DMS 273 (cell line): ENCODE results near the gene COG5.

Experiments used
- DNase-seq: peaks from one replicate; lab custom pipeline; 2025; ENCODE audit not compliant: unreplicated experiment; lab: John Stamatoyannopoulos, UW

Gene COG5

GRCh38 chr7:107396081-107396480 is 167.6 kb downstream of the COG5 start:
- no peak for DNase-seq

GRCh38 chr7:107394831-107395230 is 168.9 kb downstream of the COG5 start:
- no peak for DNase-seq

GRCh38 chr7:107394276-107394675 is 169.4 kb downstream of the COG5 start:
- no peak for DNase-seq

GRCh38 chr7:107392830-107393229 is 170.9 kb downstream of the COG5 start:
- no peak for DNase-seq

- no peak for DNase-seq
Measured at GRCh38 chr7:107390916-107391315, 172.8 kb downstream of the COG5 start.

- no peak for DNase-seq
Measured at GRCh38 chr7:107388604-107389003, 175.1 kb downstream of the COG5 start.

GRCh38 chr7:107387573-107388219 is 176.0 kb downstream of the COG5 start:
- DNase-seq: peak; percentile 47

- peak; percentile 68 for DNase-seq
Measured at GRCh38 chr7:107387128-107387527, 176.6 kb downstream of the COG5 start.

GRCh38 chr7:107386548-107387102 is 177.1 kb downstream of the COG5 start:
- DNase-seq: peak; percentile 31

GRCh38 chr7:107384025-107384424 is 179.7 kb downstream of the COG5 start:
- DNase-seq: peak; percentile 17

GRCh38 chr7:107383203-107383602 is 180.5 kb downstream of the COG5 start:
- no peak for DNase-seq

- DNase-seq: no peak
Measured at GRCh38 chr7:107381453-107381852, 182.3 kb downstream of the COG5 start.

- no peak for DNase-seq
Measured at GRCh38 chr7:107373354-107373753, 190.4 kb downstream of the COG5 start.

GRCh38 chr7:107372298-107372697 is 191.4 kb downstream of the COG5 start:
- no peak for DNase-seq

GRCh38 chr7:107370816-107371215 is 192.9 kb downstream of the COG5 start:
- DNase-seq: no peak

GRCh38 chr7:107364787-107365186 is 198.9 kb downstream of the COG5 start:
- DNase-seq: no peak

GRCh38 chr7:107359520-107360316 is 204.0 kb downstream of the COG5 start:
- DNase-seq: no peak

GRCh38 chr7:107355616-107356015 is 208.1 kb downstream of the COG5 start:
- DNase-seq: no peak

GRCh38 chr7:107354640-107355039 is 209.1 kb downstream of the COG5 start:
- no peak for DNase-seq

GRCh38 chr7:107353701-107354100 is 210.0 kb downstream of the COG5 start:
- DNase-seq: no peak

GRCh38 chr7:107345898-107346297 is 217.8 kb downstream of the COG5 start:
- DNase-seq: no peak

GRCh38 chr7:107344799-107345198 is 218.9 kb downstream of the COG5 start:
- no peak for DNase-seq
